Measurements from ENCODE around the gene PARD6B.
"Not testable (repeated sequence)": the region's sequence is repeated elsewhere in the genome, so short reads cannot be mapped to it uniquely, and the experiment has no call there.

GRCh38 chr20:50703651-50704438 is 27.5 kb upstream of the PARD6B start:
- TF ChIP-seq RARB (CRISPR knock-in tag; IDR thresholded peaks at IDR 0.05); GLIS3 (CRISPR knock-in tag; IDR thresholded peaks at IDR 0.05); PATZ1 (CRISPR knock-in tag; IDR thresholded peaks at IDR 0.05; ENCODE audit: borderline replicate concordance); CREB5 (CRISPR knock-in tag; IDR thresholded peaks at IDR 0.05; ENCODE audit: low read depth); ZNF565 (CRISPR knock-in tag; conservative IDR thresholded peaks at IDR 0.05; ENCODE audit: low read depth); ARNTL (CRISPR knock-in tag; IDR thresholded peaks at IDR 0.05; ENCODE audit: borderline replicate concordance, low read depth); BACH2 (CRISPR knock-in tag; IDR thresholded peaks at IDR 0.05; ENCODE audit: borderline replicate concordance); TSHZ2 (CRISPR knock-in tag; IDR thresholded peaks at IDR 0.05); ZFP3 (CRISPR knock-in tag; IDR thresholded peaks at IDR 0.05); POU6F1 (CRISPR knock-in tag; IDR thresholded peaks at IDR 0.05; ENCODE audit: borderline replicate concordance, low read depth): not testable (repeated sequence)
